Activated CD4-positive, alpha-beta memory T cell treated with anti-CD3 and anti-CD28 coated beads for 36 hours (primary cell): Measurements from ENCODE around the gene FEN1. TPM values are rescaled to one million over a fixed set of nuclear protein-coding genes. Genes with fewer than 3 reads are reported as not detected.

Experiments used
- CTCF ChIA-PET: fragments of 350-600 bp; sonication (Branson Sonifier 250); formaldehyde crosslinking; loops from one replicate; lab custom pipeline; 2021; ENCODE audit warnings: antibody characterized with exemption, inconsistent platforms; lab: Charles Lee
- POLR2A ChIA-PET: fragments of 350-600 bp; sonication (Branson Sonifier 250); formaldehyde crosslinking; loops from one replicate; lab custom pipeline; 2021; ENCODE audit warnings: antibody characterized with exemption; lab: Charles Lee
- DNase-seq: peaks from one replicate; pipeline ENCODE4 v3.0.0-alpha.2; 2020
- H3K27ac Mint-ChIP-seq: one replicate; pipeline ENCODE4 v1.8.0; 2021; ENCODE audit warnings: mixed read lengths
- H3K27me3 Mint-ChIP-seq: one replicate; pipeline ENCODE4 v1.8.0; 2021; ENCODE audit warnings: mixed read lengths
- H3K36me3 Mint-ChIP-seq: one replicate; pipeline ENCODE4 v1.8.0; 2021; ENCODE audit warnings: mixed read lengths
- H3K4me1 Mint-ChIP-seq: one replicate; pipeline ENCODE4 v1.8.0; 2021; ENCODE audit warnings: low read depth, mixed read lengths
- H3K4me3 Mint-ChIP-seq: one replicate; pipeline ENCODE4 v1.8.0; 2021; ENCODE audit warnings: mild to moderate bottlenecking, mixed read lengths
- H3K9me3 Mint-ChIP-seq: one replicate; pipeline ENCODE4 v1.8.0; 2021; ENCODE audit warnings: mixed read lengths
- intact Hi-C: fragments of 100-400 bp; cut with micrococcal nuclease; formaldehyde crosslinking; loops from one replicate; pipeline ENCODE4 v1.15.1; 2023
- total RNA-seq, 2 experiments: library from RNA; stranded (reverse); gene quantifications; one replicate each; pipeline ENCODE4 v1.2.3, GENCODE V29; 2021

FEN1 gene
- 100 to 1,000 TPM; 108 to 111 TPM for total RNA-seq

GRCh38 chr11:61792310-61793082 is at the start of gene FEN1, which contains the start of gene TMEM258:
Gene FEN1, plus strand, starts transcription at chr11:61792911. Its CDS starts 2,451 bp downstream, at chr11:61795362.
Gene TMEM258, minus strand, starts transcription at chr11:61792599. Its CDS starts 41 bp downstream, at chr11:61792558.
- peaks cover 57% of the 10 kb centered on the region for H3K36me3 Mint-ChIP-seq

GRCh38 chr11:61743486-61744095 is 49.1 kb upstream of the FEN1 start:
- H3K4me1 Mint-ChIP-seq, result no peaks in the 10 kb centered on the region
- H3K4me3 Mint-ChIP-seq, result no peak overlapping the region
- no peaks in the 10 kb centered on the region for H3K9me3 Mint-ChIP-seq
- POLR2A ChIA-PET, result no interaction called here
- no peaks in the 10 kb centered on the region for H3K36me3 Mint-ChIP-seq
- DNase-seq, result no peak
- H3K27ac Mint-ChIP-seq, result no peak overlapping the region
- intact Hi-C loops, result no loop called here
- CTCF ChIA-PET, result interaction anchor here (2.4 kb wide), 1 partner anchor 9 kb away, joined by 15 read pairs; no protein-coding TSS in a partner anchor
- H3K27me3 Mint-ChIP-seq, result no peaks in the 10 kb centered on the region

More at GRCh38 chr11:61792310-61793082, at the start of gene FEN1, which contains the start of gene TMEM258:
- POLR2A ChIA-PET, result interaction anchor here (0.8 to 4.3 kb wide), 8 partner anchors 10 to 176 kb away, joined by 3 to 26 read pairs (median 6); partner anchors contain the start of genes FADS1, FADS2 and FTH1
- peak; percentile 92 for DNase-seq
- intact Hi-C loops, result loop anchor here (1.0 to 5.0 kb wide), 3 partner anchors 22 to 331 kb away; partner anchors contain the start of gene FADS2
- CTCF ChIA-PET, result interaction anchor here (0.6 to 3.0 kb wide), 11 partner anchors 14 to 1787 kb away, joined by 3 to 14 read pairs (median 3); partner anchors contain the start of gene FADS1
- Mint-ChIP-seq H3K27me3 (no peaks in the 10 kb centered on the region), H3K4me3 (peak within 1 kb of the TSS; percentile 88), H3K9me3 (no peaks in the 10 kb centered on the region), H3K27ac (peak within 1 kb of the TSS; percentile 99), H3K4me1 (peaks cover 47% of the 10 kb centered on the region)

GRCh38 chr11:61744181-61744580 is 48.5 kb upstream of the FEN1 start:
- no peaks in the 10 kb centered on the region for H3K9me3 Mint-ChIP-seq
- H3K4me3 Mint-ChIP-seq, result no peak overlapping the region
- ChIA-PET POLR2A (no interaction called here), CTCF (interaction anchor here (2.4 kb wide), 1 partner anchor 10 kb away, joined by 15 read pairs; no protein-coding TSS in a partner anchor)
- no peaks in the 10 kb centered on the region for H3K36me3 Mint-ChIP-seq
- H3K27me3 Mint-ChIP-seq, result peaks cover under 1% of the 10 kb centered on the region
- no peak overlapping the region for H3K27ac Mint-ChIP-seq
- H3K4me1 Mint-ChIP-seq, result no peaks in the 10 kb centered on the region
- no peak for DNase-seq
- intact Hi-C loops, result no loop called here

GRCh38 chr11:61744609-61745156 is 48.0 kb upstream of the FEN1 start:
- ChIA-PET POLR2A (no interaction called here), CTCF (interaction anchor here (2.4 kb wide), 1 partner anchor 10 kb away, joined by 15 read pairs; no protein-coding TSS in a partner anchor)
- Mint-ChIP-seq H3K36me3 (no peaks in the 10 kb centered on the region), H3K4me3 (no peak overlapping the region), H3K9me3 (no peaks in the 10 kb centered on the region), H3K27ac (no peak overlapping the region), H3K4me1 (no peaks in the 10 kb centered on the region), H3K27me3 (peaks cover 3% of the 10 kb centered on the region)
- no peak for DNase-seq
- intact Hi-C loops, result no loop called here

GRCh38 chr11:61745781-61746441 is 46.8 kb upstream of the FEN1 start:
- H3K36me3 Mint-ChIP-seq, result no peaks in the 10 kb centered on the region
- no peak overlapping the region for H3K27ac Mint-ChIP-seq
- no peaks in the 10 kb centered on the region for H3K9me3 Mint-ChIP-seq
- no peaks in the 10 kb centered on the region for H3K4me1 Mint-ChIP-seq
- intact Hi-C loops, result no loop called here
- no peak overlapping the region for H3K4me3 Mint-ChIP-seq
- ChIA-PET CTCF (interaction anchor here (3.9 kb wide), 1 partner anchor 362 kb away, joined by 24 read pairs; no protein-coding TSS in a partner anchor), POLR2A (no interaction called here)
- DNase-seq, result no peak
- H3K27me3 Mint-ChIP-seq, result peaks cover 7% of the 10 kb centered on the region

GRCh38 chr11:61746442-61747191 is 46.1 kb upstream of the FEN1 start:
- DNase-seq, result no peak
- Mint-ChIP-seq H3K4me3 (no peak overlapping the region), H3K9me3 (no peaks in the 10 kb centered on the region), H3K36me3 (no peaks in the 10 kb centered on the region), H3K4me1 (no peaks in the 10 kb centered on the region), H3K27me3 (peaks cover 13% of the 10 kb centered on the region), H3K27ac (no peak overlapping the region)
- ChIA-PET POLR2A (no interaction called here), CTCF (interaction anchor here (0.8 to 3.9 kb wide), 9 partner anchors 14 to 366 kb away, joined by 3 to 24 read pairs (median 5); no protein-coding TSS in a partner anchor)
- intact Hi-C loops, result no loop called here

- Mint-ChIP-seq H3K9me3 (no peaks in the 10 kb centered on the region), H3K36me3 (no peaks in the 10 kb centered on the region), H3K27me3 (peaks cover 18% of the 10 kb centered on the region), H3K4me3 (no peak overlapping the region), H3K27ac (no peak overlapping the region), H3K4me1 (peaks cover 2% of the 10 kb centered on the region)
- peak; percentile 66 for DNase-seq
- intact Hi-C loops, result no loop called here
- POLR2A ChIA-PET, result no interaction called here
- CTCF ChIA-PET, result interaction anchor here (0.6 to 3.9 kb wide), 15 partner anchors 10 to 365 kb away, joined by 3 to 24 read pairs (median 3); no protein-coding TSS in a partner anchor
Measured at GRCh38 chr11:61747192-61747966, 45.3 kb upstream of the FEN1 start.

GRCh38 chr11:61747967-61748285 is 44.8 kb upstream of the FEN1 start:
- no peaks in the 10 kb centered on the region for H3K36me3 Mint-ChIP-seq
- peaks cover 19% of the 10 kb centered on the region for H3K27me3 Mint-ChIP-seq
- ChIA-PET POLR2A (no interaction called here), CTCF (interaction anchor here (0.8 to 3.9 kb wide), 11 partner anchors 10 to 365 kb away, joined by 3 to 24 read pairs (median 4); no protein-coding TSS in a partner anchor)
- H3K4me3 Mint-ChIP-seq, result no peak overlapping the region
- no peak overlapping the region for H3K27ac Mint-ChIP-seq
- H3K9me3 Mint-ChIP-seq, result no peaks in the 10 kb centered on the region
- H3K4me1 Mint-ChIP-seq, result peaks cover 3% of the 10 kb centered on the region
- no peak for DNase-seq
- intact Hi-C loops, result no loop called here

- Mint-ChIP-seq H3K4me1 (peaks cover 9% of the 10 kb centered on the region), H3K36me3 (no peaks in the 10 kb centered on the region), H3K27ac (no peak overlapping the region), H3K4me3 (no peak overlapping the region), H3K9me3 (no peaks in the 10 kb centered on the region), H3K27me3 (peaks cover 28% of the 10 kb centered on the region)
- ChIA-PET CTCF (interaction anchor here (0.6 to 3.9 kb wide), 8 partner anchors 16 to 359 kb away, joined by 3 to 24 read pairs (median 4); no protein-coding TSS in a partner anchor), POLR2A (no interaction called here)
- DNase-seq, result no peak
- intact Hi-C loops, result no loop called here
Measured at GRCh38 chr11:61749591-61750217, 43.0 kb upstream of the FEN1 start.

GRCh38 chr11:61750631-61751273 is 42.0 kb upstream of the FEN1 start:
- intact Hi-C loops, result no loop called here
- DNase-seq, result no peak
- Mint-ChIP-seq H3K4me3 (no peak overlapping the region), H3K9me3 (no peaks in the 10 kb centered on the region), H3K27me3 (peaks cover 28% of the 10 kb centered on the region), H3K4me1 (peaks cover 9% of the 10 kb centered on the region), H3K27ac (no peak overlapping the region), H3K36me3 (no peaks in the 10 kb centered on the region)
- CTCF ChIA-PET, result interaction anchor here (1.1 to 3.0 kb wide), 5 partner anchors 16 to 331 kb away, joined by 3 to 16 read pairs (median 4); no protein-coding TSS in a partner anchor
- POLR2A ChIA-PET, result no interaction called here
